ENCODE data around the gene RPAIN. TPM values are rescaled to one million over a fixed set of nuclear protein-coding genes. Genes with fewer than 3 reads are reported as not detected.

The RPAIN gene
- polyA plus RNA-seq, 1 donor from 2014 or later: 451 TPM

DNA sequence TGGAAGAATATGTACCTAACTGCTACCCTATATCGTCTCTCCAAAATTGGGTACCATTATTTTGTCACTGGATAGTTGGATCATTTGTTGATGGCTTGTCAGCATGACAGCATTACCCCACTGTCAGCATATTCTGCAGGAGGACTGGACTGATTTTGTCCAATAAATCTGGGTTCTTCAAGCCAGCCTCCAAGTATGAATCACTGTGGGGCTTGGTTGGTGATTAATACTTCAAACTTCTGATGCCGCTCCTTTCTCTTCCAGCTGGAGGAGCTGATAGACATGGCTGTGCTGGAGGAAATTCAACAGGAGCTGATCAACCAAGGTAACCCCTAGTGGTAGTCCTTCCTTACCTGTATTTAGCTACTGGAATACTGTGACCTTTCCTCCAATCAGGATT lies 2.5 kb downstream of the RPAIN start:
- Histone ChIP-seq H3K9me2 (ENCODE audit: insufficient read depth, low read length) (no peaks in the 10 kb centered on the region), H3K4me3 (ENCODE audit: low read length) (no peak overlapping the region), H3K36me3 (ENCODE audit: insufficient read depth, low read length) (no peaks in the 10 kb centered on the region), H4K20me1 (ENCODE audit: insufficient read depth) (no peaks in the 10 kb centered on the region), H3K9me3 (ENCODE audit: low read length) (no peaks in the 10 kb centered on the region), H3K4me2 (ENCODE audit: low read length) (no peak overlapping the region), H3K27ac (ENCODE audit: low read length) (no peak overlapping the region), H3K27me3 (ENCODE audit: insufficient read depth, low read depth, low read length) (no peaks in the 10 kb centered on the region), H3K79me2 (replicated peaks; ENCODE audit: insufficient read depth, low read length) (peaks cover 52% of the 10 kb centered on the region), H3F3A (ENCODE audit: insufficient read depth, low read length, poor library complexity, severe bottlenecking) (no peaks in the 10 kb centered on the region), H2AFZ (ENCODE audit: low read depth, low read length) (no peak overlapping the region), H3K9ac (ENCODE audit: low read length) (no peak overlapping the region)
- TF ChIP-seq, protein P1, sequence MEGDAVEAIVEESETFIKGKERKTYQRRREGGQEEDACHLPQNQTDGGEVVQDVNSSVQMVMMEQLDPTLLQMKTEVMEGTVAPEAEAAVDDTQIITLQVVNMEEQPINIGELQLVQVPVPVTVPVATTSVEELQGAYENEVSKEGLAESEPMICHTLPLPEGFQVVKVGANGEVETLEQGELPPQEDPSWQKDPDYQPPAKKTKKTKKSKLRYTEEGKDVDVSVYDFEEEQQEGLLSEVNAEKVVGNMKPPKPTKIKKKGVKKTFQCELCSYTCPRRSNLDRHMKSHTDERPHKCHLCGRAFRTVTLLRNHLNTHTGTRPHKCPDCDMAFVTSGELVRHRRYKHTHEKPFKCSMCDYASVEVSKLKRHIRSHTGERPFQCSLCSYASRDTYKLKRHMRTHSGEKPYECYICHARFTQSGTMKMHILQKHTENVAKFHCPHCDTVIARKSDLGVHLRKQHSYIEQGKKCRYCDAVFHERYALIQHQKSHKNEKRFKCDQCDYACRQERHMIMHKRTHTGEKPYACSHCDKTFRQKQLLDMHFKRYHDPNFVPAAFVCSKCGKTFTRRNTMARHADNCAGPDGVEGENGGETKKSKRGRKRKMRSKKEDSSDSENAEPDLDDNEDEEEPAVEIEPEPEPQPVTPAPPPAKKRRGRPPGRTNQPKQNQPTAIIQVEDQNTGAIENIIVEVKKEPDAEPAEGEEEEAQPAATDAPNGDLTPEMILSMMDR (IDR thresholded peaks at IDR 0.05; ENCODE audit: poor library complexity, severe bottlenecking): no peak
- TF ChIP-seq RAD21 (conservative IDR thresholded peaks at IDR 0.05): no peak
- TF ChIP-seq, protein P2, sequence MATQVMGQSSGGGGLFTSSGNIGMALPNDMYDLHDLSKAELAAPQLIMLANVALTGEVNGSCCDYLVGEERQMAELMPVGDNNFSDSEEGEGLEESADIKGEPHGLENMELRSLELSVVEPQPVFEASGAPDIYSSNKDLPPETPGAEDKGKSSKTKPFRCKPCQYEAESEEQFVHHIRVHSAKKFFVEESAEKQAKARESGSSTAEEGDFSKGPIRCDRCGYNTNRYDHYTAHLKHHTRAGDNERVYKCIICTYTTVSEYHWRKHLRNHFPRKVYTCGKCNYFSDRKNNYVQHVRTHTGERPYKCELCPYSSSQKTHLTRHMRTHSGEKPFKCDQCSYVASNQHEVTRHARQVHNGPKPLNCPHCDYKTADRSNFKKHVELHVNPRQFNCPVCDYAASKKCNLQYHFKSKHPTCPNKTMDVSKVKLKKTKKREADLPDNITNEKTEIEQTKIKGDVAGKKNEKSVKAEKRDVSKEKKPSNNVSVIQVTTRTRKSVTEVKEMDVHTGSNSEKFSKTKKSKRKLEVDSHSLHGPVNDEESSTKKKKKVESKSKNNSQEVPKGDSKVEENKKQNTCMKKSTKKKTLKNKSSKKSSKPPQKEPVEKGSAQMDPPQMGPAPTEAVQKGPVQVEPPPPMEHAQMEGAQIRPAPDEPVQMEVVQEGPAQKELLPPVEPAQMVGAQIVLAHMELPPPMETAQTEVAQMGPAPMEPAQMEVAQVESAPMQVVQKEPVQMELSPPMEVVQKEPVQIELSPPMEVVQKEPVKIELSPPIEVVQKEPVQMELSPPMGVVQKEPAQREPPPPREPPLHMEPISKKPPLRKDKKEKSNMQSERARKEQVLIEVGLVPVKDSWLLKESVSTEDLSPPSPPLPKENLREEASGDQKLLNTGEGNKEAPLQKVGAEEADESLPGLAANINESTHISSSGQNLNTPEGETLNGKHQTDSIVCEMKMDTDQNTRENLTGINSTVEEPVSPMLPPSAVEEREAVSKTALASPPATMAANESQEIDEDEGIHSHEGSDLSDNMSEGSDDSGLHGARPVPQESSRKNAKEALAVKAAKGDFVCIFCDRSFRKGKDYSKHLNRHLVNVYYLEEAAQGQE (IDR thresholded peaks at IDR 0.05; ENCODE audit: borderline replicate concordance): no peak

DNA sequence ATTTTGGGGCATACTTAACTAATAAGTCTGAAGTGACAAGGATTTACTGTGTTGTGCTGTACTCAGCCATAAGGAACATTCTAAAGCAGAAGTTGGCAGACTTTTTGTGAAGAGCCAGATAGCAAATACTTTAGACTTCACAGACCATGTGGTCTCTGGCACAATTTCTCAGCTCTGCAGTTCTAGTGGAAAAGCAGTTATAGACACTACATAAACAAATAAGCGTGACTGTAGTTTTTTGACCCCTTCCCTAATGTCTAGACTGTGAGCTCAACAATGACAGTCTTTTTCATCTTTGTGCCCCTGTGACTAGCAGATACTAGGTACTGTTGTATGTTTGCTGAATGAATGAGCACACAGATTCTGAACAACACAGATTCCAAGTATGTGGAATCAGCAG lies 4.9 kb downstream of the RPAIN start:
- H3F3A ChIP-seq (ENCODE audit: insufficient read depth, low read length, poor library complexity, severe bottlenecking): no peaks in the 10 kb centered on the region
- peaks cover 41% of the 10 kb centered on the region for H3K79me2 ChIP-seq (replicated peaks; ENCODE audit: insufficient read depth, low read length)
- H3K27ac ChIP-seq (ENCODE audit: low read length): no peak overlapping the region
- no peaks in the 10 kb centered on the region for H3K9me3 ChIP-seq (ENCODE audit: low read length)
- H3K9ac ChIP-seq (ENCODE audit: low read length): no peak overlapping the region
- H4K20me1 ChIP-seq (ENCODE audit: insufficient read depth): no peaks in the 10 kb centered on the region
- no peak overlapping the region for H2AFZ ChIP-seq (ENCODE audit: low read depth, low read length)
- no peak overlapping the region for H3K4me3 ChIP-seq (ENCODE audit: low read length)
- no peak overlapping the region for H3K4me2 ChIP-seq (ENCODE audit: low read length)
- TF ChIP-seq MXI1 (conservative IDR thresholded peaks at IDR 0.05; ENCODE audit: poor library complexity, severe bottlenecking) (no peak), EZH2 (IDR thresholded peaks at IDR 0.05; ENCODE audit: borderline replicate concordance, insufficient read depth, low read length, poor library complexity, severe bottlenecking) (no peak), RAD21 (conservative IDR thresholded peaks at IDR 0.05) (no peak), POLR2AphosphoS5 (IDR thresholded peaks at IDR 0.05) (no peak), TAF1 (IDR thresholded peaks at IDR 0.05; ENCODE audit: low read depth) (no peak), SMC3 (conservative IDR thresholded peaks at IDR 0.05; ENCODE audit: poor library complexity) (no peak), EP300 (conservative IDR thresholded peaks at IDR 0.05; ENCODE audit: poor library complexity, severe bottlenecking) (no peak)
- TF ChIP-seq, protein P2 (IDR thresholded peaks at IDR 0.05; ENCODE audit: borderline replicate concordance): no peak
- TF ChIP-seq, protein P1 (IDR thresholded peaks at IDR 0.05; ENCODE audit: poor library complexity, severe bottlenecking): no peak
- no peaks in the 10 kb centered on the region for H3K27me3 ChIP-seq (ENCODE audit: insufficient read depth, low read depth, low read length)
- H3K9me2 ChIP-seq (ENCODE audit: insufficient read depth, low read length): no peaks in the 10 kb centered on the region
- peaks cover 5% of the 10 kb centered on the region for H3K36me3 ChIP-seq (ENCODE audit: insufficient read depth, low read length)
